ENCODE results near the gene RHBDL1. TPM values are rescaled to one million over a fixed set of nuclear protein-coding genes. Genes with fewer than 3 reads are reported as not detected.

Gene RHBDL1
- total and polyA plus RNA-seq, 9 of the 15 experiments (the other 6 are each of a cell fraction or from before 2014, with no cell fraction given) = 0.03 to 5.6 (median 1.3) TPM; not detected in 1

DNA sequence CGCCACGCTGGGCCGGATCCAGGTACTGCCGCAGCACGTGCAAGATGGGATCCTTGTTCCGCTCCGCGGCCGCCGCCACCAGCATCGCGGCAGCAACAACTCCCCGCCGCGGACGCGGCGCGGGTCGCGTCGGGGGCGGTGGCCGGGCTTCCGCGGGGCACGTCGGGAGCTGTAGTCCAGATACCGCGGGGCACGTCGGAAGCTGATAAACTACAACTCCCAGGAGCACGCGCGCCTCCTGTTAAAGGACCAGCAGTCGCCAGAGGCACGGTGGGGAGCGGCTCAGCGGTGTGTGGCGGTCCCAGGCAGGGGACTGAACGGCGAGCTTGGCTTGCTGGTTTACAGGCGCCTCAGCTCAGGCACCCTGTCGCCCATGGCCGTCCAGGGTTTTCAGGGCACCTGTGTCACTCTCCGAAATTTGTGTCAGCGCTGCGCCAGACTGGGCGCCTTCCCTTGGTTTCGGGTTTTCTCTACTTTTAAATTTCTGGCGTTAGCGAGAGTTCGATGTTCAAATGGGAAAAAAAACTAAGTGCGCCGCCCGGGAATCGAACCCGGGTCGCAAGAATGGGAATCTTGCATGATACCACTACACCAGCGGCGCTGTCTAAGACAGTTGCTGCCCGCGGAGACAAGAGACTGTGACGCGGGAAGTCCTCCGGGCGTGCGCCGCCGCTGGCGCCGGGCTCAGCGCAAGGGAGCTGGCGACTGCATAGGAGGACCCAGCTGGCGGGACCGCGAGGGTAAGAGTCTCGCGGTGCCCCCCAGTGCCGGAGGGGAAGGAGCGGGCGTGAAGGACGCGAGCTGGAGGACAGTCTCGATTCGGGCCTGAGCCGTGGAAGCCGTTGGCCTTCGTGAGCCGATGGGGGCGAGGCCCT, 39.0 kb upstream of the RHBDL1 start, which contains the start of gene METTL26 (continued):
- TF ChIP-seq, protein P1, sequence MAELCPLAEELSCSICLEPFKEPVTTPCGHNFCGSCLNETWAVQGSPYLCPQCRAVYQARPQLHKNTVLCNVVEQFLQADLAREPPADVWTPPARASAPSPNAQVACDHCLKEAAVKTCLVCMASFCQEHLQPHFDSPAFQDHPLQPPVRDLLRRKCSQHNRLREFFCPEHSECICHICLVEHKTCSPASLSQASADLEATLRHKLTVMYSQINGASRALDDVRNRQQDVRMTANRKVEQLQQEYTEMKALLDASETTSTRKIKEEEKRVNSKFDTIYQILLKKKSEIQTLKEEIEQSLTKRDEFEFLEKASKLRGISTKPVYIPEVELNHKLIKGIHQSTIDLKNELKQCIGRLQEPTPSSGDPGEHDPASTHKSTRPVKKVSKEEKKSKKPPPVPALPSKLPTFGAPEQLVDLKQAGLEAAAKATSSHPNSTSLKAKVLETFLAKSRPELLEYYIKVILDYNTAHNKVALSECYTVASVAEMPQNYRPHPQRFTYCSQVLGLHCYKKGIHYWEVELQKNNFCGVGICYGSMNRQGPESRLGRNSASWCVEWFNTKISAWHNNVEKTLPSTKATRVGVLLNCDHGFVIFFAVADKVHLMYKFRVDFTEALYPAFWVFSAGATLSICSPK (IDR thresholded peaks at IDR 0.05; ENCODE audit: borderline replicate concordance) = no peak
- TF ChIP-seq CSDE1 (IDR thresholded peaks at IDR 0.05) (peak in 1 of 2 experiments; percentile 80; a peak in 1 of 4 replicates), RBM25 (IDR thresholded peaks at IDR 0.05; ENCODE audit: low read depth, low read length, severe bottlenecking) (no peak), ZKSCAN1 (IDR thresholded peaks at IDR 0.05; ENCODE audit: low read depth, low read length) (no peak; the same call in 1 of the 2 replicates), PHF21A (IDR thresholded peaks at IDR 0.05; ENCODE audit: borderline replicate concordance, low read depth) (no peak), RBM15 (IDR thresholded peaks at IDR 0.05; ENCODE audit: insufficient read depth, low read length) (no peak), HDAC1 (IDR thresholded peaks at IDR 0.05) (peak; percentile 93 to 98), ZNF232 (CRISPR knock-in tag; IDR thresholded peaks at IDR 0.05) (no peak), ZNF507 (tag; conservative IDR thresholded peaks at IDR 0.05) (no peak)
- TF ChIP-seq, protein P2, sequence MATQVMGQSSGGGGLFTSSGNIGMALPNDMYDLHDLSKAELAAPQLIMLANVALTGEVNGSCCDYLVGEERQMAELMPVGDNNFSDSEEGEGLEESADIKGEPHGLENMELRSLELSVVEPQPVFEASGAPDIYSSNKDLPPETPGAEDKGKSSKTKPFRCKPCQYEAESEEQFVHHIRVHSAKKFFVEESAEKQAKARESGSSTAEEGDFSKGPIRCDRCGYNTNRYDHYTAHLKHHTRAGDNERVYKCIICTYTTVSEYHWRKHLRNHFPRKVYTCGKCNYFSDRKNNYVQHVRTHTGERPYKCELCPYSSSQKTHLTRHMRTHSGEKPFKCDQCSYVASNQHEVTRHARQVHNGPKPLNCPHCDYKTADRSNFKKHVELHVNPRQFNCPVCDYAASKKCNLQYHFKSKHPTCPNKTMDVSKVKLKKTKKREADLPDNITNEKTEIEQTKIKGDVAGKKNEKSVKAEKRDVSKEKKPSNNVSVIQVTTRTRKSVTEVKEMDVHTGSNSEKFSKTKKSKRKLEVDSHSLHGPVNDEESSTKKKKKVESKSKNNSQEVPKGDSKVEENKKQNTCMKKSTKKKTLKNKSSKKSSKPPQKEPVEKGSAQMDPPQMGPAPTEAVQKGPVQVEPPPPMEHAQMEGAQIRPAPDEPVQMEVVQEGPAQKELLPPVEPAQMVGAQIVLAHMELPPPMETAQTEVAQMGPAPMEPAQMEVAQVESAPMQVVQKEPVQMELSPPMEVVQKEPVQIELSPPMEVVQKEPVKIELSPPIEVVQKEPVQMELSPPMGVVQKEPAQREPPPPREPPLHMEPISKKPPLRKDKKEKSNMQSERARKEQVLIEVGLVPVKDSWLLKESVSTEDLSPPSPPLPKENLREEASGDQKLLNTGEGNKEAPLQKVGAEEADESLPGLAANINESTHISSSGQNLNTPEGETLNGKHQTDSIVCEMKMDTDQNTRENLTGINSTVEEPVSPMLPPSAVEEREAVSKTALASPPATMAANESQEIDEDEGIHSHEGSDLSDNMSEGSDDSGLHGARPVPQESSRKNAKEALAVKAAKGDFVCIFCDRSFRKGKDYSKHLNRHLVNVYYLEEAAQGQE (IDR thresholded peaks at IDR 0.05; ENCODE audit: borderline replicate concordance) = peak; percentile 49; the same call in 1 of the 2 replicates
- TF ChIP-seq, protein P2 (CRISPR knock-in tag; IDR thresholded peaks at IDR 0.05; ENCODE audit: low read depth) = peak; percentile 57; the same call in 1 of the 2 replicates
- TF ChIP-seq, protein P3, sequence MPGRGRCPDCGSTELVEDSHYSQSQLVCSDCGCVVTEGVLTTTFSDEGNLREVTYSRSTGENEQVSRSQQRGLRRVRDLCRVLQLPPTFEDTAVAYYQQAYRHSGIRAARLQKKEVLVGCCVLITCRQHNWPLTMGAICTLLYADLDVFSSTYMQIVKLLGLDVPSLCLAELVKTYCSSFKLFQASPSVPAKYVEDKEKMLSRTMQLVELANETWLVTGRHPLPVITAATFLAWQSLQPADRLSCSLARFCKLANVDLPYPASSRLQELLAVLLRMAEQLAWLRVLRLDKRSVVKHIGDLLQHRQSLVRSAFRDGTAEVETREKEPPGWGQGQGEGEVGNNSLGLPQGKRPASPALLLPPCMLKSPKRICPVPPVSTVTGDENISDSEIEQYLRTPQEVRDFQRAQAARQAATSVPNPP (IDR thresholded peaks at IDR 0.05; ENCODE audit: borderline replicate concordance, insufficient read depth, insufficient read length) = no peak
- TF ChIP-seq, protein P4, sequence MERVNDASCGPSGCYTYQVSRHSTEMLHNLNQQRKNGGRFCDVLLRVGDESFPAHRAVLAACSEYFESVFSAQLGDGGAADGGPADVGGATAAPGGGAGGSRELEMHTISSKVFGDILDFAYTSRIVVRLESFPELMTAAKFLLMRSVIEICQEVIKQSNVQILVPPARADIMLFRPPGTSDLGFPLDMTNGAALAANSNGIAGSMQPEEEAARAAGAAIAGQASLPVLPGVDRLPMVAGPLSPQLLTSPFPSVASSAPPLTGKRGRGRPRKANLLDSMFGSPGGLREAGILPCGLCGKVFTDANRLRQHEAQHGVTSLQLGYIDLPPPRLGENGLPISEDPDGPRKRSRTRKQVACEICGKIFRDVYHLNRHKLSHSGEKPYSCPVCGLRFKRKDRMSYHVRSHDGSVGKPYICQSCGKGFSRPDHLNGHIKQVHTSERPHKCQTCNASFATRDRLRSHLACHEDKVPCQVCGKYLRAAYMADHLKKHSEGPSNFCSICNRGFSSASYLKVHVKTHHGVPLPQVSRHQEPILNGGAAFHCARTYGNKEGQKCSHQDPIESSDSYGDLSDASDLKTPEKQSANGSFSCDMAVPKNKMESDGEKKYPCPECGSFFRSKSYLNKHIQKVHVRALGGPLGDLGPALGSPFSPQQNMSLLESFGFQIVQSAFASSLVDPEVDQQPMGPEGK (CRISPR knock-in tag; IDR thresholded peaks at IDR 0.05; ENCODE audit: borderline replicate concordance) = no peak

Data from K562 (cell line).